ENCODE data around the gene AJAP1.
"Not testable (repeated sequence)": the region's sequence is repeated elsewhere in the genome, so short reads cannot be mapped to it uniquely, and the experiment has no call there.

AJAP1 gene

DNA sequence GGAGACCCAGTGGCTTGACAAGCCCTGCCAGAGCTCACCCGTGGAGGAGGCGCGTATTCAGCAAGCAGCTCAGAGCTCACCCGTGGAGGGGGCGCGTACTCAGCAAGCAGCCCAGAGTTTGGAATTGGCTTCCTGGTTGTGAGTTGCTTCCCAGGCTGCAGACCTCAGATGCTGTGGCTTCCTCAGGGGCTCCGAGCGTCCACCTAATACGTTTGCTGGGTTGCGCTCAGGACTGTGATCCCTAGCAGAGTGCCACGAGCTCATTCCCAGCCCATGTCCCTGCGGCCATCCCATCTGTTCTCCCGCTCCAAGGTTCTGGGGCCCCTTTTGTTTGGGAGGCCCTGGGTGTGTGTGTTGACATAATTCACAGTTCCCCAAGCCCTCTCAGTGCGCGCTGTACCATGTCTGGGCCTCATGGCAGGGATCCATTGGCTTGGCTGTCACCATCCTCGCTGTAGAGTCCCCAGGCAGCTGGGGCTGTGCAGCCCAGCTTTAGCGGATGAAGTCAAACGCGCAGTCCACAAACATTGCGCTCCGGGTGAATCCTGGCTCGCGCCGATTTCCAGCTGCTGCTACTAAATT lies 3.6 kb downstream of the AJAP1 start:
- Histone ChIP-seq H3K4me1 (ENCODE audit: insufficient read depth, low read length) (peaks cover 27% of the 10 kb centered on the region), H3K36me3 (ENCODE audit: insufficient read depth, low read length) (no peaks in the 10 kb centered on the region), H3K9ac (ENCODE audit: low read depth, low read length) (peak overlapping the region; percentile 13; the same call in 1 of the 2 replicates), H3K9me3 (ENCODE audit: control insufficient read depth, insufficient read depth, low read length) (no peaks in the 10 kb centered on the region)

GRCh38 chr1:4658643-4659628 lies 4.5 kb downstream of the AJAP1 start:
- Histone ChIP-seq H3K9ac (ENCODE audit: low read depth, low read length) (no peak overlapping the region), H3K9me3 (ENCODE audit: control insufficient read depth, insufficient read depth, low read length) (no peaks in the 10 kb centered on the region), H3K36me3 (ENCODE audit: insufficient read depth, low read length) (no peaks in the 10 kb centered on the region), H3K4me1 (ENCODE audit: insufficient read depth, low read length) (peaks cover 27% of the 10 kb centered on the region)

GRCh38 chr1:4660917-4661594 lies 6.6 kb downstream of the AJAP1 start:
- no peaks in the 10 kb centered on the region for H3K9me3 ChIP-seq (ENCODE audit: control insufficient read depth, insufficient read depth, low read length)
- peaks cover 27% of the 10 kb centered on the region for H3K4me1 ChIP-seq (ENCODE audit: insufficient read depth, low read length)
- H3K36me3 ChIP-seq (ENCODE audit: insufficient read depth, low read length), result no peaks in the 10 kb centered on the region
- H3K9ac ChIP-seq (ENCODE audit: low read depth, low read length), result no peak overlapping the region

DNA sequence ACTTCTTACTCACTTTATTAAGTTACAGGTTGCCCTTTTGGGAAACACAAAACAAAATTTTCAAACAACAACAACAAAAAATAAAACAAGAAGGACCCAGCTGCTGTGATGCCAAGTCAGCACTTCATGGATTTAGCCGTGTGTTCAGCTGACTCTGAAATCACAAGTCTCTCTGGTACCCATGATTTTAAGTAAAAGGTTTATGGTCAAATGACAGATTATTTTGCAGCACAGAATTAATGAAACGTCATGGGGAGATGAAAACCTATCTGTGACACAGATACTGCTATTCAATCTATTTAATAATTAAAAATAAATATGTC lies 7.1 kb downstream of the AJAP1 start:
- no peak overlapping the region for H3K9ac ChIP-seq (ENCODE audit: low read depth, low read length)

DNA sequence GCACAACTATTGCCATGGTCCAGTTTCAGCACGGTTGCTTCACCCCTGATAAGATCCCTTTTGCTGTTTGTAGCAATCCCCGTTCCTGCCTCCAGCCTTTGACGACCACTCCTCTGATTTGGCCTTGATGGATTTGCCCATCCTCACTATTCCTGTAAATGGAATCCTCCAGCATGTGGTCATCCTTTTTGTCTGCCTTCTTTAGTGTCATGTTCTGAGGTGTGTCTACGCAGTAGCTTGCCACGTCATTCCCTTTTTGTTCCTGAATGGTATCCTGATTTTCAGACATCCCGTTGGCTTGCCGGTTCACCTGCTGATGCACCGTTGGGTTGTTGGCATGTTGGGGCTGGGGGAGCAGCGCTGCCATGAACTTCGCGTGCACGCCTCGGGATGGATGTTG lies 7.8 kb downstream of the AJAP1 start:
- Histone ChIP-seq H3K4me1 (ENCODE audit: insufficient read depth, low read length) (peaks cover 20% of the 10 kb centered on the region), H3K36me3 (ENCODE audit: insufficient read depth, low read length) (no peaks in the 10 kb centered on the region), H3K9me3 (ENCODE audit: control insufficient read depth, insufficient read depth, low read length) (no peaks in the 10 kb centered on the region), H3K9ac (ENCODE audit: low read depth, low read length) (no peak overlapping the region)

More for the DNA sequence above, 7.1 kb downstream of the AJAP1 start:
- no peaks in the 10 kb centered on the region for H3K36me3 ChIP-seq (ENCODE audit: insufficient read depth, low read length)
- no peaks in the 10 kb centered on the region for H3K9me3 ChIP-seq (ENCODE audit: control insufficient read depth, insufficient read depth, low read length)
- H3K4me1 ChIP-seq (ENCODE audit: insufficient read depth, low read length), result peaks cover 25% of the 10 kb centered on the region

- Histone ChIP-seq H3K9ac (ENCODE audit: low read depth, low read length) (no peak overlapping the region), H3K4me1 (ENCODE audit: insufficient read depth, low read length) (peaks cover 19% of the 10 kb centered on the region), H3K36me3 (ENCODE audit: insufficient read depth, low read length) (no peaks in the 10 kb centered on the region), H3K9me3 (ENCODE audit: control insufficient read depth, insufficient read depth, low read length) (no peaks in the 10 kb centered on the region)
These were observed 8.3 kb downstream of the AJAP1 start for GRCh38 chr1:4662723-4663122.

DNA sequence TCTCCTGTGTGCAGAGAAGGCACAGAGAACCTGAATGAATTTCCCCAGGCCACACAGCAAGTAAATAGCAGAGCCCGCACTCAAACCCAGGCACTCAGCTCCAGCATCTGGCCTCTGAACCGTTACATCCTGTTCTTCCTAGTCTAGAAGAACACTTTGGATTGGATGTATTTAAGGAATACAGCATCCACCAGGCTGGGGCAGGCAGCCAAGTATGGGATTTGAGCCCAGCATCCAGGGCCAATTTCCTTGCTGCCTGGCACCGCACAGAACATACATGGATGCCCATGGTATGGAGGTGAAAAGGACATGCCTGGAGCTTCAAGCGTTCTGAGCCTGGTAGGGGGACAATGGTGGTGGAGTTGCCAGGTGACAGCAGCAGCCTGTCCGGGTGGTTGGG lies 9.7 kb downstream of the AJAP1 start:
- H3K9ac ChIP-seq (ENCODE audit: low read depth, low read length), result no peak overlapping the region
- peaks cover 6% of the 10 kb centered on the region; the same call in 1 of the 2 replicates for H3K4me1 ChIP-seq (ENCODE audit: insufficient read depth, low read length)

DNA sequence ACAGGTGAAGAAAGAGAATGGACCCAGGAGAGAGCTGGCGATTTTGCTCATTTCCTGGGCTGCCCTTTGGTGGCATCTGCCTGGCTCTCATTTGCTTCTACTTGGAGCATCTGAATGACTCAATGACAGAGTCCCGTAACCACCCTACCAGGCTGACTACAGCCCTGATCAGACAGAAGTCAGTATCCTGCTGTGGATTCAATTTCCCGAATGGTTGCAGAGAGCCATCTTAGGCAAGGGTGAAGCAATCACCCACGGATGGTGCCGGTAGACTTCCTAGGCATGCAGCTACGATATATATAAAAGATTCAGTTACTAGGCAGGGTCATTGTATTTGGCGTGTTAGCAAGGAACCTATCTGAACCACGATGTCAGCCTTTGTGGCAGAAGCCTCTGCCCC lies 10.2 kb downstream of the AJAP1 start:
- no peak overlapping the region for H3K9ac ChIP-seq (ENCODE audit: low read depth, low read length)
- H3K9me3 ChIP-seq (ENCODE audit: control insufficient read depth, insufficient read depth, low read length), result no peaks in the 10 kb centered on the region
- peaks cover 1% of the 10 kb centered on the region; the same call in 1 of the 2 replicates for H3K4me1 ChIP-seq (ENCODE audit: insufficient read depth, low read length)
- H3K36me3 ChIP-seq (ENCODE audit: insufficient read depth, low read length), result no peaks in the 10 kb centered on the region

More for the DNA sequence above, 9.7 kb downstream of the AJAP1 start:
- H3K36me3 ChIP-seq (ENCODE audit: insufficient read depth, low read length), result no peaks in the 10 kb centered on the region
- no peaks in the 10 kb centered on the region for H3K9me3 ChIP-seq (ENCODE audit: control insufficient read depth, insufficient read depth, low read length)

DNA sequence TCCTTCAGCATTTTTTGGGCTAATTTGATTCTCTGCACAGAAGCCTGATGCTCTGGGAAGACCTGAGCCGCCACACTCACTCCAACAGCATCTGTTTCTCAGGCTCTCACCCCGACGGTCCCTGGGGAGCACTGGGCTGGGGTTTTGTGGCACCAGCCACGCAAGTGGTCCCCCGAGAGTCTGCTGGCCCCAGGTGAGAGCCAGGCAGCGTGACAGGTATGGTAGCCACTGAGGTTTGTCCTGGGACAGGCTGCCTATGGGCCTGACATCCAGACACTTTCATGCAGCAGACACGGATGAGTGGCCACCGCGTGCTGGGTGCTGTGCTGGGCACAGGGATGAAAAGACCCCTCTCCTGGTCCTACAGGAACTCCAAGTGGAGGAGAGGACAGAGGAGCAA lies 11.0 kb downstream of the AJAP1 start:
- Histone ChIP-seq H3K9me3 (ENCODE audit: control insufficient read depth, insufficient read depth, low read length) (no peaks in the 10 kb centered on the region), H3K9ac (ENCODE audit: low read depth, low read length) (no peak overlapping the region), H3K36me3 (ENCODE audit: insufficient read depth, low read length) (no peaks in the 10 kb centered on the region), H3K4me1 (ENCODE audit: insufficient read depth, low read length) (no peaks in the 10 kb centered on the region)

- H3K9me3 ChIP-seq (ENCODE audit: control insufficient read depth, insufficient read depth, low read length); H3K4me1 ChIP-seq (ENCODE audit: insufficient read depth, low read length); H3K36me3 ChIP-seq (ENCODE audit: insufficient read depth, low read length); H3K9ac ChIP-seq (ENCODE audit: low read depth, low read length): not testable (repeated sequence)
These were observed 12.3 kb downstream of the AJAP1 start for GRCh38 chr1:4666683-4667082.

DNA sequence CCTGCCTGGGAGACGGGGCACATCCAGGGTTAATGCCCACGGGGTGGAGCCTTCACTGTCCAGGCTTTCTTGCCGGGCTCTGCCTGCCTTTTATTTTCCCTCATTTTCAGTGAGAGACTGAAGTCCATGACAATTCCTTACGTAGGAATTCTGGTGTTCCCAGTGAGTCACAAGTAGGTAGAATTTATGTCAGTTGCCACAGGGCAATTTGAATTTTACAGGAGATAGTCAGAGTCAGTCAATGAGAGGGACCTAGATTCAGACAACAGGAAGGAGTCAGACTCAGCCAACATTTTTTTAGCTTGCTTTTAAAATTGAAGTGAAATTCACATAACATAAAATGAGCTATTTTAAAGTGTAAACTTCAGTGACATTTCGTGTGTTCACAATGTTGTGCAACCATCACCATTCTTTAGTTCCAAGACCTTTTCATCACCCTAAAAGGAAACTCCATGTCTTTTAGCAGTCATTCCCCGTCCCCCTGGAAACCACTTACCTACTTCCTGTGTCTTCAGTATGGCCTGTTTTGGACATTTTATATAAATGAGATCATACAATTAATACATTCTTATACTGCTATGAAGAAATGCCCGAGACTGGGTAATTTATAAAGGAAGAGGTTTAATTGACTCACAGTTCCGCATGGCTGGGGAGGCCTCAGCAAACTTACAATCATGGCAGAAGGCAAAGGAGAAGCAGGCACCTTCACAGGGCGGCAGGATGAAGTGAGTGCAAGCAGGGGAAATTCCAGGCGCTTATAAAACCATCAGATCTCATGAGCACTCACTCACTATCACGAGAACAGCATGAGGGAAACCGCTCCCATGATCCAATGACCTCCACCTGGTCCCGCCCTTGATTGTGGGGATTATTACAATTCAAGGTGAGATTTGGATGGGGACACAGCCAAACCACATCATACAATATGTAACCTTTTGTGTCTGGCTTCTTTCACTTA lies 14.6 kb downstream of the AJAP1 start:
- Histone ChIP-seq H3K36me3 (ENCODE audit: insufficient read depth, low read length) (no peaks in the 10 kb centered on the region), H3K9me3 (ENCODE audit: control insufficient read depth, insufficient read depth, low read length) (no peaks in the 10 kb centered on the region), H3K9ac (ENCODE audit: low read depth, low read length) (no peak overlapping the region), H3K4me1 (ENCODE audit: insufficient read depth, low read length) (no peaks in the 10 kb centered on the region)

GRCh38 chr1:4670265-4670664 lies 15.9 kb downstream of the AJAP1 start:
- Histone ChIP-seq H3K4me1 (ENCODE audit: insufficient read depth, low read length) (no peaks in the 10 kb centered on the region), H3K36me3 (ENCODE audit: insufficient read depth, low read length) (no peaks in the 10 kb centered on the region), H3K9me3 (ENCODE audit: control insufficient read depth, insufficient read depth, low read length) (no peaks in the 10 kb centered on the region)

DNA sequence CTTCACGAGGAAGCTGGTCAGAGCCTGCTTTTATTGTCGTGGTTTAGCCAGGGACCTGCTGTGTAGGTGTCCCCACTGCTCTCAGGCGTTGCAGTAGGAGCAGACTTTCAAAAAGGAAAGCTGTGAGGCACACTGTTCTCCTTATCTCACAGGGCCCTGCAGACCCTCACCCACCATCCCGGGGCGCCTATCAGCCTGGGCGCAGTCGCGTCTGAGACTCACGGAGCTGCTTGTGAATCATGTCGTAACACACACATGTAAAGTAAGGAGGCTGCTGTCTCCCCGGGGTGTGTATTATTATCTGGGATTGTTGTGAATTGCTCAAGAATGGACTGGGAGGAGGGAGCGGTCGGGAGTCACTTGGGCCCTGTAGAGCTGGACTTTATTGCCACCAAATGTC lies 17.4 kb downstream of the AJAP1 start:
- Histone ChIP-seq H3K36me3 (ENCODE audit: insufficient read depth, low read length) (no peaks in the 10 kb centered on the region), H3K9ac (ENCODE audit: low read depth, low read length) (no peak overlapping the region), H3K4me1 (ENCODE audit: insufficient read depth, low read length) (no peaks in the 10 kb centered on the region), H3K9me3 (ENCODE audit: control insufficient read depth, insufficient read depth, low read length) (no peaks in the 10 kb centered on the region)

More at GRCh38 chr1:4670265-4670664, 15.9 kb downstream of the AJAP1 start:
- H3K9ac ChIP-seq (ENCODE audit: low read depth, low read length), result no peak overlapping the region

- Histone ChIP-seq H3K9ac (ENCODE audit: low read depth, low read length) (no peak overlapping the region), H3K4me1 (ENCODE audit: insufficient read depth, low read length) (no peaks in the 10 kb centered on the region), H3K36me3 (ENCODE audit: insufficient read depth, low read length) (no peaks in the 10 kb centered on the region), H3K9me3 (ENCODE audit: control insufficient read depth, insufficient read depth, low read length) (no peaks in the 10 kb centered on the region; the same call in 1 of the 2 replicates)
These were observed 19.1 kb downstream of the AJAP1 start for GRCh38 chr1:4673494-4673893.

Measured in ES-I3 (cell line).